Stimulated activated memory B cell treated with anti-CD40 and anti-IgM and Interleukin-4, amounts not matched to agents 10 μg/mL and 1 μg/mL and 100 μg/mL, for 72 hours (primary cell): ENCODE data around the gene LMNB1.
"Not testable (repeated sequence)": the region's sequence is repeated elsewhere in the genome, so short reads cannot be mapped to it uniquely, and the experiment has no call there.

Source experiments
- ATAC-seq: fragments of 150-1000 bp; cut with Tn5 transposase; 2 replicates; pipeline ENCODE4 v1.10.0; 2021
- H3K27ac Mint-ChIP-seq: one replicate; pipeline ENCODE4 v1.8.0; 2022; ENCODE audit warnings: mild to moderate bottlenecking, mixed read lengths
- H3K27me3 Mint-ChIP-seq: one replicate; pipeline ENCODE4 v1.8.0; 2022; ENCODE audit warnings: mixed read lengths
- H3K36me3 Mint-ChIP-seq: one replicate; pipeline ENCODE4 v1.8.0; 2022; ENCODE audit warnings: mixed read lengths
- H3K4me1 Mint-ChIP-seq: one replicate; pipeline ENCODE4 v1.8.0; 2022; ENCODE audit warnings: mixed read lengths
- H3K4me3 Mint-ChIP-seq: one replicate; pipeline ENCODE4 v1.8.0; 2022; ENCODE audit warnings: mild to moderate bottlenecking, moderate library complexity, mixed read lengths
- H3K9me3 Mint-ChIP-seq: one replicate; pipeline ENCODE4 v1.8.0; 2022; ENCODE audit warnings: mixed read lengths

LMNB1 gene

GRCh38 chr5:126763371-126763770, 13.6 kb upstream of the LMNB1 start:
- Mint-ChIP-seq H3K27ac (peak overlapping the region; percentile 85), H3K4me1 (peaks cover 44% of the 10 kb centered on the region), H3K4me3 (no peak overlapping the region), H3K36me3 (no peaks in the 10 kb centered on the region), H3K9me3 (no peaks in the 10 kb centered on the region), H3K27me3 (no peaks in the 10 kb centered on the region)
- ATAC-seq: no peak

DNA sequence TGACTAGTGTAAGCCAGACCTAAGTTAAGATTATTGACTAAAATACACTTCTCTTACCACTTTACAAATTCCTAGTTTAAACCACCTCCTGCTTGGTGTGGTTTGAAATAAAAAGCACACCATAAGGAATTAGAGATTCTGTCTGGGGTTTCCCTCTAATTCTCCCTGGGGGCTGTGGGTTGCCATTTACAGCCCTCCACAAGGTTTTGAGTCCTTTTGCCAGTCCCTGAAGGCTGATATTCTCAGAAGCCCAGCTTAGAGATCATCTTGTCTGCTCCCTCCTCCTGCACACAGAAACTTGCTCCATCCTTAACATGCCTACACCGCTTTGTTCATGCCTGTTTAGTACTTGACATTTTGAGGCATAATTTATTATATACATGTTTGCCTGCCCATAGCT, 7.2 kb upstream of the LMNB1 start:
- Mint-ChIP-seq H3K9me3 (no peaks in the 10 kb centered on the region), H3K36me3 (no peaks in the 10 kb centered on the region), H3K4me3 (peak overlapping the region; percentile 26), H3K4me1 (peaks cover 23% of the 10 kb centered on the region), H3K27ac (peak overlapping the region; percentile 32), H3K27me3 (no peaks in the 10 kb centered on the region)
- ATAC-seq: peak; percentile 72

DNA sequence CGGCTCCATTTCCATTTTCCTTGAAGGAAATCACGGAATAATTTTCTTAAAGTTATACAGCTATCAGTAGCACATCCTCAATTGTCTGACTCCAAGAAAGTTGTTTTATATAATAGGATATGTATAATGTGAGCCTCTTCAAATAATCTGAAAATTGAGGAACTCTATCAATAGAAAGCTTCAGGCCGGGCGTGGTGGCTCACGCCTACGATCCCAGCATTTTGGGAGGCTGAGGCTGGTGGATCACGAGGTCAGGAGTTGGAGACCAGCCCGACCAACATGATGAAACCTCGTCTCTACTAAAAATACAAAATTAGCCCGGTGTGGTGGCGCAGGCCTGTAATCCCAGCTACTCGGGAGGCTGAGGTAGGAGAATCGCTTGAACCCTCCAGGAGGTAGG, 3.4 kb upstream of the LMNB1 start:
- not testable (repeated sequence) for H3K27ac Mint-ChIP-seq

GRCh38 chr5:126774595-126774994, 2.3 kb upstream of the LMNB1 start:
- H3K9me3 Mint-ChIP-seq, ATAC-seq, H3K36me3 Mint-ChIP-seq, H3K27me3 Mint-ChIP-seq, H3K4me3 Mint-ChIP-seq, H3K27ac Mint-ChIP-seq: not testable (repeated sequence)
- H3K4me1 Mint-ChIP-seq: peaks cover 24% of the 10 kb centered on the region

More for the DNA sequence above, 3.4 kb upstream of the LMNB1 start:
- H3K27me3 Mint-ChIP-seq, H3K36me3 Mint-ChIP-seq, ATAC-seq, H3K9me3 Mint-ChIP-seq, H3K4me3 Mint-ChIP-seq: not testable (repeated sequence)
- peaks cover 24% of the 10 kb centered on the region for H3K4me1 Mint-ChIP-seq

- Mint-ChIP-seq H3K27ac (peak overlapping the region; percentile 97), H3K9me3 (no peaks in the 10 kb centered on the region), H3K36me3 (peaks cover 5% of the 10 kb centered on the region), H3K4me3 (peak overlapping the region; percentile 92), H3K4me1 (peaks cover 20% of the 10 kb centered on the region), H3K27me3 (no peaks in the 10 kb centered on the region)
- ATAC-seq: peak; percentile 70
These were observed 480 bp downstream of the LMNB1 start for GRCh38 chr5:126777257-126777974.

DNA sequence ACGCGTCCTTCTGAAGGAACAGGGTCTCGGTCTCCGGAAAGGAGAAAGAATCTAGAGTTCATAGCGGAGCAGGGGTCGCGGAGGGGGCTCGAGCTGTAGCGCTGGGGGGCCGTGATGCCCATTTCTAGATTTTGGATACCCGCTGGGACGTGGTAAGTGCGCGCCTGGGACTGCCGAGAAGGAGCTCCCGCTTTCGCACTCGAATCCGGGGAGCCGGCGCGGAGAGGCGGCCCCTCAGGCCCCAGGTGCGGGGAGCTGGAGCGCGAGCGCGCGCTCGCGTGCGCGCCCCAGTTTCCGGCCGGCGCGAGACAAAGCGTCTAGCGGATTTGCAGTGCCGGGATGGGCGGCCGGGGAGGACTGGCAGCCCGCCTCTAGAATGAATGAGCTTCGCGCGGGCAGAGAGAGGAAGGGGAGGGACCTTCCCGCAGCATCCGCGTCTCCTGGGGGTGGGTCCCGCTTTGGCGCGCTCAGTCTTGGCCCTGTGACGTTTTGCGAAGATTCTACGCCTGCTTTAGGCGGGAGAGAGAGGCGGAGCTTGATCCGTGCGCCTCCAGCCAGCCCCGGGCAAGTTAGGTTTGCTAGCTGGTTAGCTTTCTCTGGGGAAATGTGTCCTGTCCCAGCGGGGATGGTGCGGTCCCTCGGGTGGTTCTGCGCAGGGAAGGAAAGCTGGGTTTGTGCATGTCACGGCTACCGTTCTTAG, 1.2 kb downstream of the LMNB1 start:
- Mint-ChIP-seq H3K36me3 (peaks cover 5% of the 10 kb centered on the region), H3K27me3 (no peaks in the 10 kb centered on the region), H3K27ac (peak overlapping the region; percentile 97), H3K4me1 (peaks cover 20% of the 10 kb centered on the region), H3K9me3 (no peaks in the 10 kb centered on the region), H3K4me3 (peak overlapping the region; percentile 92)
- ATAC-seq: peak; percentile 85

DNA sequence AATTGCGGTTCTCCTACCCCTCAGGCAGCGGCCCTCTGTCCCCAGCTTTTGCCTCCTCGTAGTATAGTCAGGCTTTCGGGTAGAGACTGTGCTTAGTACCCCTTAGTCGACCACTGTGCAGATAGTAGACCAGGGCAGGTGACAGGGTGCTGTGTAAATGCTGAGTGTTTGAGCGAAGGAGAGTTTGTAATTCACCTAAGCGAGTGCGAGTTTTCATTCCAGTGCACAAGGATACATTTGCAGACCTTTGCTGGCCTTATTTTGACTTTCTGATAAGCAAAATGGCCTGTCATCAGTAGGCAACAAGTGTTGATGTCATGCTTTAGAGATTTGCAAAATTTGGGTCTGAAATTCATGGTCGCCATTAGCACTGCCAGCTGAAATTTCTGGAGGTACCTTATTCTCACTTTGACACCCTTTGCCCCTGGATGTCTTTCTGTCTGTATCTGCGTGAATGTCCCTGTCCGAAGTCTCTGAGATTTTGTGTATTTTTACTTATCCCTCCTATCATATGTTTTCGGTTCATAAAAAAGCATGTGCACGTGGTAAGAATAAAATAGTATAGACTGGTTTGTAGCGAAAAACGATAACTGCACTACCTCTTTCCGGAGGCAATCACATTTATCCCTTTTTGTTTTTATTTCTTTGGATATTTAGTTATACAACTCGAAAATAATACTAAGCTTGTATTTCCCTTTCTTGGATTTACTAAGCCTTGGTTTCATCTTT, 1.9 kb downstream of the LMNB1 start:
- Mint-ChIP-seq H3K27me3 (no peaks in the 10 kb centered on the region), H3K9me3 (no peaks in the 10 kb centered on the region), H3K4me3 (peak overlapping the region; percentile 92), H3K36me3 (peaks cover 5% of the 10 kb centered on the region), H3K27ac (peak overlapping the region; percentile 97), H3K4me1 (peaks cover 20% of the 10 kb centered on the region)
- peak; percentile 1 for ATAC-seq

DNA sequence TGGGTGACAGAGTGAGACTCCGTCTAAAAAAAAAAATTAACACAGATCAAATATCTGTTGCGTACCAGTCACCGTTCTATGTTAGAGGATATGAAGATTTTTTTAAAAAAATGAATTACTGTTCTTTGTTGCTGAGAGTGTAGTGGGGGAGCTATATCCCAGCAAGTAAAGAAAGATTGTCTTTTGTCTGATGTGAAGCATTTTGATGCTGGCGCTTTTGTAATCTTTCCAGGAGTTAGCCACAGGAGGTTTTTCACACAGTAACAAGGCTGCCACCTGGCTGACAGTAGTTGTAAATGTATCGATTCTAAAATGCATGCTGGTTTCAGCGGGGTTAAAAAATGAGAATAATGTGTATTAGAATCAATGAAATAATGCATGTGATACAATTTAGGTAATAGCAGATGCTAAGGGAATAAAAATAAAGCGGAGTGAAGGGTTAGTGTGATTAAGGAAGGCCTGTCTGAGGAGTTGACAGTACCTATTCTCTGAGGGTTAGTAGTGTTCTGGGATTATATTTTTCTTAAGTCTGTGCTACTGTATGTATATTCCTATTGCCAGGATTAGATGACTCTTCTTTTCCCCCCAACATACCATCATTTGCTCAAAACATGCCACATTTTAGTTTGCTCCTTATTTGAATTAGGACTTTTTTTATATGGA, 3.4 kb downstream of the LMNB1 start:
- no peaks in the 10 kb centered on the region for H3K27me3 Mint-ChIP-seq
- H3K27ac Mint-ChIP-seq: peak overlapping the region; percentile 97
- no peak for ATAC-seq
- H3K4me1 Mint-ChIP-seq: peaks cover 20% of the 10 kb centered on the region
- H3K4me3 Mint-ChIP-seq: peak overlapping the region; percentile 92
- no peaks in the 10 kb centered on the region for H3K9me3 Mint-ChIP-seq
- peaks cover 5% of the 10 kb centered on the region for H3K36me3 Mint-ChIP-seq

DNA sequence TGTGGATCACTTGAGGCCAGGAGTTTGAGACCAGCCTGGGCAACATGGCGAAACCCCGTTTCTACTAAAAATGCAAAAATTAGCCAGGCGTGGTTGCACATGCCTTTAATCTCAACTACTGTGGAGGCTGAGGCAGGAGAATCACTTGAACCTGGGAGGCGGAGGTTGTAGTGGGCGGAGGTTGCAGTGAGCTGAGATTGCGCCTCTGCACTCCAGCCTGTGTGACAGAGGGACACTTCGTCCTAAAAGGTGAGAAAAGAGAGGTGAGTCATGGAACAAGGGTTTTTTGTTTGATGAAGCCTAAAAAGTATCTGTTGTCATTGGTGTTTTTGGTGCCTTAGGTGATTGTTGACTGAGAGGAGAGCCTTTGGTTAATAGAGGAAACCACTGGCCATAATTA, 11.5 kb downstream of the LMNB1 start:
- H3K27me3 Mint-ChIP-seq, ATAC-seq, H3K9me3 Mint-ChIP-seq, H3K4me3 Mint-ChIP-seq: not testable (repeated sequence)
- H3K36me3 Mint-ChIP-seq: peaks cover 13% of the 10 kb centered on the region
- H3K27ac Mint-ChIP-seq: peak overlapping the region; percentile 6
- peaks cover 46% of the 10 kb centered on the region for H3K4me1 Mint-ChIP-seq

- ATAC-seq: no peak
- H3K27ac Mint-ChIP-seq: peak overlapping the region; percentile 68
- peaks cover 43% of the 10 kb centered on the region for H3K4me1 Mint-ChIP-seq
- H3K9me3 Mint-ChIP-seq: no peaks in the 10 kb centered on the region
- H3K36me3 Mint-ChIP-seq: peaks cover 8% of the 10 kb centered on the region
- no peaks in the 10 kb centered on the region for H3K27me3 Mint-ChIP-seq
- H3K4me3 Mint-ChIP-seq: peak overlapping the region; percentile 48
These were observed 16.2 kb downstream of the LMNB1 start for GRCh38 chr5:126793097-126793496.

DNA sequence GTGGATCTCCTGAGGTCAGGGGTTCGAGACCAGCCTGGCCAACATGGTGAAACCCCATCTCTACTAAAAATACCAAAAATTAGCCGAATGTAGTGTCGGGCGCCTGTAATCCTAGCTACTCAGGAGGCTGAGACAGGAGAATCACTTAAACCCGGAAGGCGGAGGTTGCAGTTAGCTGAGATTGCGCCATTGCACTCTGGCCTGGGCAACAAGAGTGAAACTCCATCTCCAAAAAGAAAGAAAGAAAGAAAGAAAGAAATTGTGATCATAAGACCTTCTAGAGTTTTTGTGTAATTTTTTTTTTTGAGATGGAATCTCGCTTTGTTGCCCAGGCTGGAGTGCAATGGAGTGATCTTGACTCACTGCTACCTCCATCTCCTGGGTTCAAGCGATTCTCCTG, 16.7 kb downstream of the LMNB1 start:
- ATAC-seq, H3K36me3 Mint-ChIP-seq, H3K27ac Mint-ChIP-seq, H3K4me3 Mint-ChIP-seq, H3K9me3 Mint-ChIP-seq, H3K27me3 Mint-ChIP-seq: not testable (repeated sequence)
- H3K4me1 Mint-ChIP-seq: peaks cover 43% of the 10 kb centered on the region

DNA sequence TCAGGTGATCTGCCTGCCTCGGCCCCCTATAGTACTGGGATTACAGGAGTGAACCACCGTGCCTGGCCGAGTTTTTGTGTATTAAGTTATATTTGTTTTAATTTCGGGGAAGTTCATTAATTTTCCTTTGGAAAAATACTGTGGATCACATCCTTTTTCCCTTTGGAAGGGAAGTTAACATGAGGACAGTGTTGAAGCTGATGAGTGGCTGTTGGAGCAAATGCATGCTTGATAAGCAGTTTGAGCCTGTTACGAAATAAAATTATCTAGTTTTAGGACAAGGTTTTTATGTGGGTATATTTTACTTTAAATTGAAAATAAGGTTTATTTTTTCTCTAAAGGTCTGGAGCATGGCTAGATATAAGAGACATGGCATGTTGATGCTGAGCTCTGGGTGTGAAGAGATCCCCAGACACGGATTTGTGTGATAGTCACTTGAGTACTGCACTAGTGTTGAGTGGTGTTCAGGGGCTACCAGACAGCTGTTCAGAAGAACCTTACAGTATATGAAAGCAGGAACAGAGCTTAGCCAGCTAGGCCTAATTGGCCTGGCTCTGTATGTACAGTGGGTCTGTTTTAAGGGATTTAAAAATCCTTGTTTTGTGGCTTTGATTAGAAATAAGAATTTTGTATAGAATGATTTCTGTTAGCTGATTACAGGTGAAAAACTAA, 17.4 kb downstream of the LMNB1 start:
- no peak overlapping the region for H3K27ac Mint-ChIP-seq

DNA sequence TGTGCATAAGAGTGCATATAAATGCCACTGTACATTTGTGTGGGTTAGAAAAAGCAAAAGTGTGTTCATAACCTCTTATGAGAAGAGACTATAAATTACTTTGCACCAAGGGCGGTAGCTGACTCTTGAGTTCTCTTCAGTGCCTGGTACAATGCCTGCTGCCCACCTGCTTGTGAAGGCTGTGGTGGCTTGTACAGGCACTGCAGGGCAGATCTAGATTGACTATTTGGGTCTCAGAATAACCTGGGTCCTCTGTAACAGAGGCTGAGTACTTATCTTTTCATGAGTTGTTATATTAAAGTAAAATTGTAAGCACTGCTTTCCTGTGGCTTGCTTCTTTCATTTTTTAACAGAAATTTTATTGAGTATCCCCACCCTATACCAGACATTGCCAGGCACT, 22.8 kb downstream of the LMNB1 start:
- Mint-ChIP-seq H3K4me1 (peaks cover 32% of the 10 kb centered on the region), H3K36me3 (peaks cover 6% of the 10 kb centered on the region), H3K27me3 (no peaks in the 10 kb centered on the region), H3K27ac (no peak overlapping the region), H3K9me3 (no peaks in the 10 kb centered on the region), H3K4me3 (no peak overlapping the region)
- ATAC-seq: no peak

More for the DNA sequence above, 17.4 kb downstream of the LMNB1 start:
- no peak for ATAC-seq
- no peaks in the 10 kb centered on the region for H3K27me3 Mint-ChIP-seq
- no peaks in the 10 kb centered on the region for H3K9me3 Mint-ChIP-seq
- H3K4me3 Mint-ChIP-seq: no peak overlapping the region
- peaks cover 6% of the 10 kb centered on the region for H3K36me3 Mint-ChIP-seq
- peaks cover 42% of the 10 kb centered on the region for H3K4me1 Mint-ChIP-seq

GRCh38 chr5:126801174-126801991, 24.4 kb downstream of the LMNB1 start:
- Mint-ChIP-seq H3K27ac (peak overlapping the region; percentile 13), H3K9me3 (no peaks in the 10 kb centered on the region), H3K4me3 (no peak overlapping the region), H3K27me3 (no peaks in the 10 kb centered on the region), H3K4me1 (peaks cover 36% of the 10 kb centered on the region), H3K36me3 (peaks cover 14% of the 10 kb centered on the region)
- ATAC-seq: no peak
